HG03066 (cell line): ENCODE results near the gene KRT71.
"Not testable (repeated sequence)": the region's sequence is repeated elsewhere in the genome, so short reads cannot be mapped to it uniquely, and the experiment has no call there.

Experiments used
- ATAC-seq: cut with Tn5 transposase; IDR thresholded peaks from one replicate; pipeline ENCODE4 v1.9.1; 2021; ENCODE audit warnings: low read depth; ENCODE audit not compliant: unreplicated experiment

The KRT71 gene

GRCh38 chr12:52552681-52553195 is at the start of gene KRT71:
Gene KRT71, minus strand, starts transcription at chr12:52553145. Its CDS starts 68 bp downstream, at chr12:52553077.
- ATAC-seq: no peak

- ATAC-seq: no peak
Observed at GRCh38 chr12:52602552-52602951, 49.6 kb upstream of the KRT71 start.

GRCh38 chr12:52601671-52602070 is 48.7 kb upstream of the KRT71 start:
- ATAC-seq: no peak

- ATAC-seq: no peak
Observed at GRCh38 chr12:52600941-52601481, 48.1 kb upstream of the KRT71 start, which contains the start of gene KRT72. Gene KRT72, minus strand, starts transcription at chr12:52601463. Its CDS starts 11 bp downstream, at chr12:52601452.

- no peak for ATAC-seq
Observed at GRCh38 chr12:52600475-52600874, 47.5 kb upstream of the KRT71 start.

GRCh38 chr12:52600071-52600470 is 47.1 kb upstream of the KRT71 start:
- ATAC-seq: no peak

- ATAC-seq: no peak
Observed at GRCh38 chr12:52598966-52599365, 46.0 kb upstream of the KRT71 start.

- ATAC-seq: not testable (repeated sequence)
Observed at GRCh38 chr12:52594237-52594636, 41.3 kb upstream of the KRT71 start.

GRCh38 chr12:52591521-52591920 is 38.6 kb upstream of the KRT71 start:
- no peak for ATAC-seq

GRCh38 chr12:52590021-52590420 is 37.1 kb upstream of the KRT71 start:
- ATAC-seq: no peak

- no peak for ATAC-seq
Observed at GRCh38 chr12:52587563-52587962, 34.6 kb upstream of the KRT71 start.

GRCh38 chr12:52585946-52586345 is 33.0 kb upstream of the KRT71 start:
- no peak for ATAC-seq

GRCh38 chr12:52585066-52585465 is 32.1 kb upstream of the KRT71 start:
- no peak for ATAC-seq

- ATAC-seq: no peak
Observed at GRCh38 chr12:52584156-52584682, 31.3 kb upstream of the KRT71 start.

GRCh38 chr12:52582971-52583456 is 30.1 kb upstream of the KRT71 start:
- no peak for ATAC-seq

- no peak for ATAC-seq
Observed at GRCh38 chr12:52582486-52582885, 29.5 kb upstream of the KRT71 start.

- ATAC-seq: no peak
Observed at GRCh38 chr12:52581481-52581880, 28.5 kb upstream of the KRT71 start.

- no peak for ATAC-seq
Observed at GRCh38 chr12:52581066-52581465, 28.1 kb upstream of the KRT71 start.

- no peak for ATAC-seq
Observed at GRCh38 chr12:52580496-52580895, 27.6 kb upstream of the KRT71 start.

GRCh38 chr12:52579468-52580465 is 26.8 kb upstream of the KRT71 start:
- ATAC-seq: no peak

- ATAC-seq: no peak
Observed at GRCh38 chr12:52578469-52578868, 25.5 kb upstream of the KRT71 start.
